ENCODE measurements around the gene BCL2L15.

GRCh38 chr1:113924473-113924872 is 37.1 kb upstream of the BCL2L15 start:
- TF ChIP-seq POLR2A (IDR thresholded peaks at IDR 0.05; ENCODE audit: low read depth, low read length) (no peak), POLR2AphosphoS5 (IDR thresholded peaks at IDR 0.05; ENCODE audit: low read depth, low read length) (no peak)
